Measurements from ENCODE around the gene PKP2. TPM values are rescaled to one million over a fixed set of nuclear protein-coding genes. Genes with fewer than 3 reads are reported as not detected.
A peak's percentile ranks its signal among the peaks of the same experiment; 100 is the strongest.

The PKP2 gene
- polyA plus RNA-seq (ENCODE audit: insufficient read length in 4 of 4) = 10 to 100 TPM; 16.1 to 22.5 (median 19.3) TPM

DNA sequence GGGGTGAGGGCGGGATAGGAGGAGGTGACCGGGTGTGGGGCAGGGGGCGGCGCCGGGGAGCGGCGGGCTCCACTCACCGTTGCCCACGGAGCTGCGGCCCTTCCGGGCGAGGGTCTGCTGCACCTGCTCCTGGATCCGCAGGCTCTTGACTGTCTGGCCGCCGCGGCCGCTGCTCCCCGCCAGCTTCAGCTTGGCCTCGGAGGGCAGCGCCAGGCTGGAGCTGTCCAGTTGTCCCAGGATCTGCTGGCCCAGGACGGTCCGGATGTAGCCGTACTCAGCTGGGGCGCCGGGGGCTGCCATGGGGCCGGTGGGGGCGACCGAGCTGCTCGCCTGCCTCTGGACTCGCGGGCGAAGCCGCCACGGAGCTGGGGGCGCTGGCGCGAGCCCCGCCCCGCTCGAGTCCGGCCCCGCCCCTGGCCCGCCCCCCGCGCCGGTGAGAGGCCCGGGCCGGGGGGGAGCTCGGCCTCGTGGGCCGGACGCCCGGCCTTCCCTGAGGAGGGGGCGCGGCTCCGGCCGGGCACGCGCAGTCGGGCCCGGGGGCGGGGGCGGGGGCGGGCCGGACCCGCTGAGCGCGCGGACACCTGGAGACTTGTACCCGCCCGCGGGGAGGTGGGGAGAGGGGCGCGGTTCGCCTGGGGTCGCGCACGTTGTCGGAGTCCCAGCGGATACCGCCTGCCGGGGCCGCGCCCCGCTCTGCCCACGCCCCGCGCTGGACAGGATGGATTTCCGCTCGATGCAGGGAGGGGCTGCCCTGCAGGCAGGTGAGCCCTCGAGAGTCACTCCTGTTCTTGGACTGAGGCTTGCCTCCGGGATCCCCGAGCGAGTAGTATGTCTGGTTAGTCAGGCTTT is at the start of gene PKP2:
TSS of gene PKP2 (minus strand) at position 346 of the 849 bp plus-strand sequence. CDS start at position 300, 46 bp downstream.
- peak in 2 of 4 donors; percentile 46 to 56 for DNase-seq (ENCODE audit: low read depth in 4 of 4, low spot score in 2 of 4)

DNA sequence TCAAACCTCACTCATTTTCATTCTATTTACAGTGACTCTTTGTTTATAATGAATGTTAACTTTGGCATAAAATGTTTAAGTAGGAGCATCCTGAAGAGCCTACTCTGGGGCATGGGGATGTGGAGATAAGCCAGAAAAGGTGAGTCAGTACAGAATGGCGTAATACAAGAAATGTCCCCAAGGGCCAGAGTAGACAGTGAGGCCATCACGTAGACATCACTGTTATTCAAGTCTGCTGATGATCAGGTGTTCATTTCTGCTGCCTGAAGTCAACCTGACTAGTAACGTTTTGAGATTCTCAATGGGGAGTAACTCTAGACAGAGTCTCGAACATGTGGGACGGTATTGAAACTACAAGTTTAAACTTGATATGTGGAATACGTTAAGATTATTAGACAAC is 47.6 kb upstream of the PKP2 start:
- no peak for DNase-seq (ENCODE audit: low read depth in 4 of 4, low spot score in 2 of 4)

DNA sequence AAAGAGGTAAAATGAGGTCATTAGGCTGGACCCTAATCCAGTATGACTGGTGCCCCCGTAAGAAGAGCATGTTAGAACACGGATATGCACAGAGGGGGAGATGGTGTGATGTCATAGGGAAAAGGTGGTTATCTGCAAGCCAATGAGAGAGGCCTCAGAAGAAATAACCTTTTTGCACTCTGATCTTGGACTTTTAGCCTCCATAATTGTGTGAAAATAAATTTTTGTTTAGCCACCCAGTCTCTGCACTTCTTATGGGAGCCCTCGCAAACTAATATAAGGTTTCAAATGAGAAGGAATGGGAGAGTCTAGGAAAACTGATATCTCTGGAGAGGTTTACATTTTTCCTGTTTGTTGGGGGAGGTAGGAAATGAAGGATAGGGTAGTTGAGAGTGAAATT is 43.2 kb upstream of the PKP2 start:
- no peak for DNase-seq (ENCODE audit: low read depth in 4 of 4, low spot score in 2 of 4)

- DNase-seq (ENCODE audit: low read depth in 4 of 4, low spot score in 2 of 4) = no peak
These were observed 30.4 kb upstream of the PKP2 start for GRCh38 chr12:32926963-32927362.

- no peak for DNase-seq (ENCODE audit: low read depth in 4 of 4, low spot score in 2 of 4)
These were observed 29.8 kb upstream of the PKP2 start for GRCh38 chr12:32926356-32926755.

- DNase-seq (ENCODE audit: low read depth in 4 of 4, low spot score in 2 of 4) = no peak
These were observed 26.1 kb upstream of the PKP2 start for GRCh38 chr12:32922546-32923297.

GRCh38 chr12:32921397-32921796 is 24.8 kb upstream of the PKP2 start:
- no peak for DNase-seq (ENCODE audit: low read depth in 4 of 4, low spot score in 2 of 4)

GRCh38 chr12:32920506-32921085 is 24.0 kb upstream of the PKP2 start:
- no peak for DNase-seq (ENCODE audit: low read depth in 4 of 4, low spot score in 2 of 4)

- DNase-seq (ENCODE audit: low read depth in 4 of 4, low spot score in 2 of 4) = peak in 1 of 4 donors; percentile 7
These were observed 22.6 kb upstream of the PKP2 start for GRCh38 chr12:32918890-32919801.

GRCh38 chr12:32917094-32917611 is 20.6 kb upstream of the PKP2 start:
- DNase-seq (ENCODE audit: low read depth in 4 of 4, low spot score in 2 of 4) = no peak

GRCh38 chr12:32907898-32908476 is 11.4 kb upstream of the PKP2 start:
- DNase-seq (ENCODE audit: low read depth in 4 of 4, low spot score in 2 of 4) = no peak

GRCh38 chr12:32907166-32907565 is 10.6 kb upstream of the PKP2 start:
- no peak for DNase-seq (ENCODE audit: low read depth in 4 of 4, low spot score in 2 of 4)

DNA sequence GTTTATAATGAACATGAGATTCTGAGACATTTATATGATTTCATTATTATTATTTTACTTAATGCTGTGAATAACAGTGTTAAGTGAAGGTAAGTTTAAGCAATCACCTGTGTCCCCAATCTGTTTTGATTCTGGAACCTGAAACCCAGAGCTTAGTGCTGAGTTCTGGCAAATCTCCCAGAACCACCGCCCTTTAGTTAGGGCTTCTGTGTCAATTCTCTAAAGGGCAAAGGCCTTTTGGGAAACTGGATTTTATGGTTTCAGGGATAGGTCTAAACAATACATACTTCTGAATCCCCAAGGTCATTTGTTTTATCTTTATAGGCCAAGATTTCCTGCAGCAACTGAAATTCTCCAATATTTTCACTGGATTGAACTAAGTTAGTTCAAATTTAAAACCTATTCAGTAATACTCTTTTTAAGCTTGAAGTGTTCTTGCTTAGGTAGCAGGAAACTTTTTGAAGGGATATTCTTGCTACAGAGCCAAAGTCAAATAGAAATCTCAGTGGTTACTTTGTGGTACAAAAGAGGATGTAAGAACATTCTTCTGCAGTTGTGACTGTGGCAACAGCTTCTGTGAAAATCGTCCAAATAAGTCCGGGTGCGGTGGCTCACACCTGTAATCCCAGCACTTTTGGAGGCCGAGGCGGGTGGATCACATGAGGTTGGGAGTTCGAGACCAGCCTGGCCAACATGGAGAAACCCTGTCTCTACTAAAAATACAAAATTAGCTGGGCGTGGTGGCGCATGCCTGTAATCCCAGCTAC is 10.0 kb upstream of the PKP2 start:
- DNase-seq (ENCODE audit: low read depth in 4 of 4, low spot score in 2 of 4) = no peak

- no peak for DNase-seq (ENCODE audit: low read depth in 4 of 4, low spot score in 2 of 4)
These were observed 7.2 kb upstream of the PKP2 start for GRCh38 chr12:32903763-32904162.

DNA sequence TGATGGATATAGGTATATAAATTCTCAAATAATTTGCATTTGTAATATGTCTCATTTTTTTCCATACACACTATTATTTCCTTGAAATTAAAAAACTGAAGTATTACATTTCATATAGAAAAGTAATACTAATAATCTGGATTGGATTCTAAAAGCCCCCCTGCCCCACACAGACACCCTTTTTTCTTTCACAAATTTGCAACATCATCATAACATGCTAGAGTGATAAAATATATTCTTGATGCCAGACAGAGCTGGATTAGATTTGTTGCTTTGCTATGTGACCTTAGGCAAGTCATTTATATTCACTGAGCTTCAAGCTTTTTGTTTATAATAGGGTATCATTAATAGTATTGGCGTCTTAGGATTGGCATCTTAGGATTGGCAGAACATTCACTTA is 6.7 kb upstream of the PKP2 start:
- no peak for DNase-seq (ENCODE audit: low read depth in 4 of 4, low spot score in 2 of 4)

DNA sequence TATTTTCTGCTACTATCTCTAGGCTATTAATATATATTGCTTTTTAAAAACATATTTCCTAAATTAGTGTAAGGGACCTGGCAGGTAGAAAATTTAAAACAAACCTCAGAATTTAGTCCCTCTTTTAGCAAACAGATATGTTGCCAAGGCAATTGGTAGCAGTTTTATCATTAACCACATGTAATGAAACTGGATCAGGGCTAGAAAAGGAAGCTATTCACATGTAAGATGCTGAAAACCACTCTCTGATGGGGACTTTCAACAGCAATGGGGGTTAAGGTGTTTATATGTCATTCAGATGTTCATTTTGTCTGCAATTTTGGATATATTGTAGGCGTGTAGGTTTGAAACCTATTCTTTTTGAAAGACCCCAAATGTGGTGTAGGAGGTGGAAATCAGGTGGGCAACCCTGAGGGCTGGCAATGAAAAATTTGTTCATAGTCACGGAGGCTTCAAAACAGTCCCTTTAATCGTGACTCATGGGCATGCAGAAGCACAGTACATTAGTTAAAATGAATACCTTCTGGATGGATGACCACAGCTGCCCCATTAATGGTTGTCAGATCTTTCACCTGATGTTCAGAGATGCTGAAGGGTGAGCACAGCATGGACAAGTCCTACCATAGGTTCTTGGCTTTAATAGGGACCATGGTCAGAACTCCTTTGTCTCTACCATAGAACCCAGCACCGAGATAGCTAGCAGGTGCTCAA is 5.9 kb upstream of the PKP2 start:
- DNase-seq (ENCODE audit: low read depth in 4 of 4, low spot score in 2 of 4) = no peak

GRCh38 chr12:32901553-32901952 is 5.0 kb upstream of the PKP2 start:
- no peak for DNase-seq (ENCODE audit: low read depth in 4 of 4, low spot score in 2 of 4)

Data from left renal cortex interstitium (tissue), 4 donors.